Panc1 (cell line): ENCODE measurements around the gene GTF2F1. TPM values are rescaled to one million over a fixed set of nuclear protein-coding genes. Genes with fewer than 3 reads are reported as not detected.

ENCODE experiments used
- ATAC-seq: fragments of 200-7000 bp; cut with Tn5 transposase; 2 replicates; pipeline ENCODE4 v1.9.1; 2020; ENCODE audit warnings: mild to moderate bottlenecking, moderate library complexity
- BruUV-seq: library from RNA; stranded (reverse); fragments of 400-500 nt; replicated peaks from 2 replicates; lab custom pipeline; 2021; lab: Mats Ljungman, UMichigan
- CTCF ChIA-PET: fragments of 300-600 bp; sonication (Branson Sonifier 250); formaldehyde crosslinking; loops from one replicate; lab custom pipeline; 2022; ENCODE audit warnings: antibody characterized with exemption; lab: Charles Lee
- POLR2A ChIA-PET: fragments of 300-600 bp; sonication (Branson Sonifier 250); formaldehyde crosslinking; loops from one replicate; lab custom pipeline; 2022; ENCODE audit warnings: antibody characterized with exemption; lab: Charles Lee
- DNase-seq: peaks from one replicate; pipeline ENCODE4 v3.0.0-alpha.2; 2010; ENCODE audit warnings: low read depth, low spot score
- H3K27ac ChIP-seq: 2 replicates; pipeline ENCODE4 v1.5.1; 2011; ENCODE audit warnings: mild to moderate bottlenecking, low read length, inconsistent platforms
- H3K27me3 ChIP-seq: fragments of 200-500 bp; sonication (Bioruptor generic); 2 replicates; pipeline ENCODE4 v1.6.0; 2014; ENCODE audit warnings: low read length, inconsistent platforms; ENCODE audit not compliant: control insufficient read depth, insufficient read depth
- H3K36me3 ChIP-seq: fragments of 200-500 bp; sonication (Bioruptor generic); 2 replicates; pipeline ENCODE4 v1.5.1; 2014; ENCODE audit warnings: inconsistent platforms, mild to moderate bottlenecking, low read length, moderate library complexity; ENCODE audit not compliant: control insufficient read depth, insufficient read depth
- H3K4me1 ChIP-seq: 2 replicates; pipeline ENCODE4 v1.5.1; 2011; ENCODE audit warnings: inconsistent platforms, mild to moderate bottlenecking, low read length, moderate library complexity; ENCODE audit not compliant: control insufficient read depth, insufficient read depth
- H3K4me3 ChIP-seq, 2 experiments: 2 replicates each; pipeline ENCODE4 v1.5.1; 2011 to 2012; ENCODE audit warnings: low read depth in 2 of 2, low read length in 2 of 2, mild to moderate bottlenecking in 2 of 2, inconsistent platforms in 1 of 2, moderate library complexity in 1 of 2
- H3K9me3 ChIP-seq: fragments of 200-500 bp; sonication (Bioruptor generic); 2 replicates; pipeline ENCODE4 v1.5.1; 2014; ENCODE audit warnings: low read depth, mild to moderate bottlenecking, inconsistent platforms, low read length, moderate library complexity; ENCODE audit not compliant: control insufficient read depth, insufficient read depth
- CTCF ChIP-seq: fragments of 450-650 bp; IDR thresholded peaks from 2 replicates; pipeline ENCODE4 v1.5.1; 2017; ENCODE audit warnings: mild to moderate bottlenecking
- POLR2AphosphoS5 ChIP-seq: IDR thresholded peaks from 2 replicates; pipeline ENCODE4 v1.6.1; 2012; ENCODE audit warnings: mild to moderate bottlenecking, low read depth, low read length, moderate library complexity
- REST ChIP-seq, 2 experiments: IDR thresholded peaks; 2 replicates each; pipeline ENCODE4 v1.6.1; 2011 to 2012; ENCODE audit warnings: low read depth in 2 of 2, control low read depth in 1 of 2, low read length in 1 of 2, mild to moderate bottlenecking in 1 of 2, moderate library complexity in 1 of 2; ENCODE audit not compliant: insufficient read depth in 1 of 2
- SIN3A ChIP-seq: IDR thresholded peaks from 2 replicates; pipeline ENCODE4 v1.6.1; 2012; ENCODE audit warnings: low read depth, mild to moderate bottlenecking, low read length, moderate library complexity, borderline replicate concordance; ENCODE audit not compliant: insufficient read depth
- TCF7L2 ChIP-seq: IDR thresholded peaks from 2 replicates; pipeline ENCODE4 v1.6.1; 2011; ENCODE audit warnings: mild to moderate bottlenecking, low read depth, low read length, inconsistent platforms
- in situ Hi-C: cut with HindIII; loops from 2 replicates; pipeline ENCODE4 v1.10.0; 2016; ENCODE audit warnings: low sequenced_read_pairs, low pct_unique_long_range_greater_than_20kb
- intact Hi-C: fragments of 100-400 bp; cut with micrococcal nuclease; formaldehyde crosslinking; loops from one replicate; pipeline ENCODE4 v1.10.0; 2022; ENCODE audit not compliant: unreplicated experiment
- total RNA-seq: library from RNA; stranded (reverse); gene quantifications from one replicate; pipeline ENCODE4 v1.2.1, GENCODE V29; 2021; ENCODE audit not compliant: unreplicated experiment

The GTF2F1 gene
- total RNA-seq, 1 experiment from 2014 or later, result 61.1 TPM

- ATAC-seq, result no peak
- Histone ChIP-seq H3K4me3 (no peak within 1 kb of the TSS), H3K4me1 (peaks cover 2% of the 10 kb centered on the region), H3K36me3 (no peaks in the 10 kb centered on the region), H3K27me3 (no peaks in the 10 kb centered on the region), H3K27ac (no peak within 1 kb of the TSS), H3K9me3 (no peaks in the 10 kb centered on the region)
- CTCF ChIA-PET, result interaction anchor here (0.7 kb wide), 1 partner anchor 37 kb away, joined by 7 read pairs; no protein-coding TSS in a partner anchor
- intact Hi-C loops, result no loop called here
- in situ Hi-C loops, result no loop called here
- POLR2A ChIA-PET, result no interaction called here
- BruUV-seq, result no TSS peak
- no peak for DNase-seq
- TF ChIP-seq TCF7L2, result no peak
- TF ChIP-seq CTCF, result no peak
- TF ChIP-seq SIN3A, result no peak
- TF ChIP-seq REST (IDR thresholded peaks at IDR 0.05; ENCODE audit: insufficient read depth in 1 of 2, low read depth in 2 of 2, low read length in 1 of 2), result no peak
- TF ChIP-seq POLR2AphosphoS5, result no peak
Measured at GRCh38 chr19:6375411-6376010, 17.5 kb downstream of the GTF2F1 start, which contains the start of gene PSPN. PSPN (minus strand) TSS chr19:6375933; CDS start chr19:6375849, 84 bp downstream.

- Histone ChIP-seq H3K27ac (no peak overlapping the region), H3K36me3 (no peaks in the 10 kb centered on the region), H3K27me3 (no peaks in the 10 kb centered on the region), H3K4me1 (peaks cover 2% of the 10 kb centered on the region), H3K4me3 (no peak overlapping the region), H3K9me3 (no peaks in the 10 kb centered on the region)
- DNase-seq (no peak), ATAC-seq (no peak)
- in situ Hi-C loops, result no loop called here
- BruUV-seq, result no TSS peak
- ChIA-PET CTCF (interaction anchor here (0.7 kb wide), 1 partner anchor 38 kb away, joined by 7 read pairs; no protein-coding TSS in a partner anchor), POLR2A (no interaction called here)
- no peak for TF ChIP-seq CTCF
- no peak for TF ChIP-seq SIN3A
- TF ChIP-seq REST (IDR thresholded peaks at IDR 0.05; ENCODE audit: insufficient read depth in 1 of 2, low read depth in 2 of 2, low read length in 1 of 2), result no peak
- no peak for TF ChIP-seq TCF7L2
- no peak for TF ChIP-seq POLR2AphosphoS5
- intact Hi-C loops, result no loop called here
Measured at GRCh38 chr19:6374711-6375410, 18.1 kb downstream of the GTF2F1 start.
